ENCODE results near the gene GAPDH.

DNA sequence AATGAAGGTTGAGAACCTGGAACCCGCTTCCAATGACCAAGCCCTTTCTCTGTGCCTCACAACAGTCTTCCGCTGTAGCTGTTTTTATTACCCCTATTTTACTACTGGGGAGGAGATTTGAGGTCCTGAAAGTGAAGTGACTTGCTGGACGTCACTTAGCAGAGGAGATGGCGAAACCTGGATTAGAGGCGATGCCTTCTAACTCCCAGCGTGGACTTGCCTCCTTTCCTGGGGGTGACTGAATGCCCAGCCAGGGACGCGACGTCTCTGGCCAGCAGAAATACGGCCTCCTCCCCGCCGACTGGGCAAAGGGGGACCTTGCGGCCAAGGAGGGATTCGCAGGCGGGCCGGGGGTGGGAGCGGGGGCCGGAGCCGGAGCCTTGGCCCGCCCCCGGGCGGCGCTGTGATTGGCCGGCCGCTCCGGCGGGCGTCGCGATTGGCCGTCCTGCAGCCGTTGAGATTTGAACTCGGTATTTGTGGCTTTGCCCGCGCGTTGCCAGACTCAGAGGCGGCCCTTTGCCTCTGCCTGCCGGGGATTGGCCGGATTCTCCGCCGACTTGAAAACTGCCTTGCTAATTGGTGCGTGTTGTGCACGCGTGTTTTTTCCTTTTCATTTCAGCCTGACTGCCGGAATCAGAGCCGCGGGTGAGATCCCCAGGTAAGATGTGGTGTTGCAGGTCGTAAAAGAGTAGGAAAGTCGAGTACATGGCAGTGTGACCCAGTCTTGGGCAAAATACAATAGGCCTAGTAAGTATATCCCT, 40.6 kb upstream of the GAPDH start, which contains the start of gene NCAPD2:
- TF ChIP-seq, protein P1, sequence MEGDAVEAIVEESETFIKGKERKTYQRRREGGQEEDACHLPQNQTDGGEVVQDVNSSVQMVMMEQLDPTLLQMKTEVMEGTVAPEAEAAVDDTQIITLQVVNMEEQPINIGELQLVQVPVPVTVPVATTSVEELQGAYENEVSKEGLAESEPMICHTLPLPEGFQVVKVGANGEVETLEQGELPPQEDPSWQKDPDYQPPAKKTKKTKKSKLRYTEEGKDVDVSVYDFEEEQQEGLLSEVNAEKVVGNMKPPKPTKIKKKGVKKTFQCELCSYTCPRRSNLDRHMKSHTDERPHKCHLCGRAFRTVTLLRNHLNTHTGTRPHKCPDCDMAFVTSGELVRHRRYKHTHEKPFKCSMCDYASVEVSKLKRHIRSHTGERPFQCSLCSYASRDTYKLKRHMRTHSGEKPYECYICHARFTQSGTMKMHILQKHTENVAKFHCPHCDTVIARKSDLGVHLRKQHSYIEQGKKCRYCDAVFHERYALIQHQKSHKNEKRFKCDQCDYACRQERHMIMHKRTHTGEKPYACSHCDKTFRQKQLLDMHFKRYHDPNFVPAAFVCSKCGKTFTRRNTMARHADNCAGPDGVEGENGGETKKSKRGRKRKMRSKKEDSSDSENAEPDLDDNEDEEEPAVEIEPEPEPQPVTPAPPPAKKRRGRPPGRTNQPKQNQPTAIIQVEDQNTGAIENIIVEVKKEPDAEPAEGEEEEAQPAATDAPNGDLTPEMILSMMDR (IDR thresholded peaks at IDR 0.05): no peak
- no peak for TF ChIP-seq POLR2A (IDR thresholded peaks at IDR 0.05)

Measured in lower leg skin (tissue), 3 donors.